Epithelial cell of prostate (primary cell): ENCODE measurements around the gene AZIN2.

Experiments used
- DNase-seq: peaks from one replicate; pipeline ENCODE4 v3.0.0-alpha.2; 2011; ENCODE audit warnings: low read depth, low spot score
- H3K27ac ChIP-seq: fragments of 450-650 bp; 2 replicates; pipeline ENCODE4 v1.5.1; 2017; ENCODE audit warnings: mild to moderate bottlenecking

The AZIN2 gene

GRCh38 chr1:33146003-33146402, 65.0 kb downstream of the AZIN2 start:
- no peak overlapping the region for H3K27ac ChIP-seq
- DNase-seq, result no peak

- DNase-seq, result no peak
- no peak overlapping the region for H3K27ac ChIP-seq
Observed at GRCh38 chr1:33147275-33147996, 66.5 kb downstream of the AZIN2 start.

GRCh38 chr1:33147997-33148314, 67.0 kb downstream of the AZIN2 start:
- DNase-seq, result no peak

GRCh38 chr1:33148615-33149014, 67.7 kb downstream of the AZIN2 start:
- DNase-seq, result no peak

More at GRCh38 chr1:33147997-33148314, 67.0 kb downstream of the AZIN2 start:
- H3K27ac ChIP-seq, result no peak overlapping the region

GRCh38 chr1:33149453-33150190, 68.7 kb downstream of the AZIN2 start:
- DNase-seq, result peak; percentile 20
- no peak overlapping the region for H3K27ac ChIP-seq

More at GRCh38 chr1:33148615-33149014, 67.7 kb downstream of the AZIN2 start:
- no peak overlapping the region for H3K27ac ChIP-seq

GRCh38 chr1:33150522-33150921, 69.6 kb downstream of the AZIN2 start:
- H3K27ac ChIP-seq, result no peak overlapping the region
- DNase-seq, result no peak

- DNase-seq, result no peak
- no peak overlapping the region for H3K27ac ChIP-seq
Observed at GRCh38 chr1:33151116-33151515, 70.2 kb downstream of the AZIN2 start.

- no peak overlapping the region for H3K27ac ChIP-seq
- no peak for DNase-seq
Observed at GRCh38 chr1:33152685-33153432, 71.9 kb downstream of the AZIN2 start.

- H3K27ac ChIP-seq, result no peak overlapping the region
Observed at GRCh38 chr1:33153650-33154049, 72.7 kb downstream of the AZIN2 start.

GRCh38 chr1:33155877-33156538, 75.1 kb downstream of the AZIN2 start:
- no peak for DNase-seq

More at GRCh38 chr1:33153650-33154049, 72.7 kb downstream of the AZIN2 start:
- DNase-seq, result no peak

GRCh38 chr1:33157131-33157530, 76.2 kb downstream of the AZIN2 start:
- H3K27ac ChIP-seq, result no peak overlapping the region
- no peak for DNase-seq

More at GRCh38 chr1:33155877-33156538, 75.1 kb downstream of the AZIN2 start:
- H3K27ac ChIP-seq, result no peak overlapping the region

GRCh38 chr1:33158366-33158765, 77.4 kb downstream of the AZIN2 start:
- H3K27ac ChIP-seq, result no peak overlapping the region
- DNase-seq, result no peak

- DNase-seq, result no peak
- no peak overlapping the region for H3K27ac ChIP-seq
Observed at GRCh38 chr1:33159577-33159976, 78.6 kb downstream of the AZIN2 start.

GRCh38 chr1:33161061-33161681, 80.2 kb downstream of the AZIN2 start:
- no peak overlapping the region for H3K27ac ChIP-seq
- no peak for DNase-seq

- no peak for DNase-seq
- H3K27ac ChIP-seq, result no peak overlapping the region
Observed at GRCh38 chr1:33162141-33162540, 81.2 kb downstream of the AZIN2 start.

GRCh38 chr1:33163621-33164519, 82.9 kb downstream of the AZIN2 start:
- no peak overlapping the region for H3K27ac ChIP-seq

GRCh38 chr1:33165209-33165608, 84.3 kb downstream of the AZIN2 start:
- H3K27ac ChIP-seq, result no peak overlapping the region
- no peak for DNase-seq

More at GRCh38 chr1:33163621-33164519, 82.9 kb downstream of the AZIN2 start:
- DNase-seq, result no peak

- H3K27ac ChIP-seq, result no peak overlapping the region
- DNase-seq, result no peak
Observed at GRCh38 chr1:33165809-33166208, 84.9 kb downstream of the AZIN2 start.
